OCI-LY1 (cell line): ENCODE data around the gene MMP24OS.

Experiments
- H2AFZ ChIP-seq: fragments of 200-600 bp; sonication (generic), shearing (Covaris generic); 2 replicates; pipeline ENCODE4 v1.6.0; 2014; ENCODE audit warnings: antibody characterized with exemption, mild to moderate bottlenecking, low read length
- H3F3A ChIP-seq: fragments of 200-600 bp; sonication (generic), shearing (Covaris generic); 2 replicates; pipeline ENCODE4 v1.6.0; 2014; ENCODE audit warnings: mild to moderate bottlenecking, antibody characterized with exemption, low read length, moderate library complexity; ENCODE audit not compliant: insufficient read depth
- H3K27ac ChIP-seq: fragments of 200-600 bp; sonication (generic); 2 replicates; pipeline ENCODE4 v1.5.1; 2014; ENCODE audit warnings: low read length, mixed run types, mild to moderate bottlenecking, low read depth; ENCODE audit not compliant: poor library complexity, severe bottlenecking
- H3K27me3 ChIP-seq: fragments of 200-600 bp; sonication (generic); 2 replicates; pipeline ENCODE4 v1.6.0; 2014; ENCODE audit warnings: antibody characterized with exemption, mild to moderate bottlenecking, low read length, moderate library complexity; ENCODE audit not compliant: insufficient read depth
- H3K36me3 ChIP-seq: fragments of 200-600 bp; sonication (generic); 2 replicates; pipeline ENCODE4 v1.6.1; 2014; ENCODE audit warnings: mild to moderate bottlenecking, antibody characterized with exemption, low read length, moderate library complexity, mixed read lengths; ENCODE audit not compliant: insufficient read depth
- H3K4me1 ChIP-seq: fragments of 200-600 bp; sonication (generic); 2 replicates; pipeline ENCODE4 v1.5.1; 2014; ENCODE audit warnings: mild to moderate bottlenecking, low read length, moderate library complexity; ENCODE audit not compliant: insufficient read depth, severe bottlenecking
- H3K4me2 ChIP-seq: fragments of 200-600 bp; sonication (generic), shearing (Covaris generic); 2 replicates; pipeline ENCODE4 v1.6.1; 2014; ENCODE audit warnings: low read length
- H3K4me3 ChIP-seq: fragments of 200-600 bp; sonication (generic); 2 replicates; pipeline ENCODE4 v1.5.1; 2014; ENCODE audit warnings: low read length, low read depth, mild to moderate bottlenecking, mixed read lengths; ENCODE audit not compliant: poor library complexity, severe bottlenecking
- H3K79me2 ChIP-seq: fragments of 200-600 bp; shearing (Covaris generic); 2 replicates; pipeline ENCODE4 v1.6.1; 2016; ENCODE audit warnings: mixed run types, low read length, mixed read lengths; ENCODE audit not compliant: insufficient read depth
- H3K9ac ChIP-seq: fragments of 200-600 bp; sonication (generic), shearing (Covaris generic); 2 replicates; pipeline ENCODE4 v1.6.1; 2014; ENCODE audit warnings: mild to moderate bottlenecking, low read length, mixed read lengths
- H3K9me2 ChIP-seq: fragments of 200-600 bp; sonication (generic), shearing (Covaris generic); 2 replicates; pipeline ENCODE4 v1.6.1; 2014; ENCODE audit warnings: low read depth, mild to moderate bottlenecking, low read length, mixed read lengths
- H3K9me3 ChIP-seq: fragments of 200-600 bp; shearing (Covaris generic); 2 replicates; pipeline ENCODE4 v1.6.1; 2014; ENCODE audit warnings: low read length, mixed read lengths
- H4K20me1 ChIP-seq: fragments of 200-600 bp; sonication (generic), shearing (Covaris generic); 2 replicates; pipeline ENCODE4 v1.6.0; 2016; ENCODE audit warnings: mild to moderate bottlenecking, low read length; ENCODE audit not compliant: insufficient read depth
- CTCF ChIP-seq: fragments of 200-600 bp; sonication (generic), shearing (Covaris generic); IDR thresholded peaks from 2 replicates; pipeline ENCODE4 v1.5.1; 2017; ENCODE audit warnings: mild to moderate bottlenecking, antibody characterized with exemption, low read length, moderate library complexity, mixed read lengths
- EZH2 ChIP-seq: fragments of 200-600 bp; sonication (generic), shearing (Covaris generic); IDR thresholded peaks from 2 replicates; pipeline ENCODE4 v1.8.0; 2017; ENCODE audit warnings: borderline replicate concordance, mixed run types, mild to moderate bottlenecking, antibody characterized with exemption, low read length, moderate library complexity, mixed read lengths

Gene MMP24OS

GRCh38 chr20:35238735-35239134 lies 39.2 kb downstream of the MMP24OS start:
- TF ChIP-seq CTCF, result no peak

GRCh38 chr20:35238170-35238569 lies 39.8 kb downstream of the MMP24OS start:
- H4K20me1 ChIP-seq, result no peaks in the 10 kb centered on the region
- H3K4me2 ChIP-seq, result no peak overlapping the region
- no peaks in the 10 kb centered on the region for H3K9me3 ChIP-seq
- TF ChIP-seq EZH2 (no peak), CTCF (no peak)
- H3K36me3 ChIP-seq, result no peaks in the 10 kb centered on the region
- H3K4me3 ChIP-seq, result no peak overlapping the region
- no peaks in the 10 kb centered on the region for H3F3A ChIP-seq
- no peak overlapping the region for H3K27ac ChIP-seq
- no peaks in the 10 kb centered on the region for H3K9me2 ChIP-seq
- H3K4me1 ChIP-seq, result no peaks in the 10 kb centered on the region
- no peak overlapping the region for H3K9ac ChIP-seq
- 0 out of 2 replicates have a peak, but pooled peaks cover 3% of the 10 kb centered on the region for H3K27me3 ChIP-seq
- H3K79me2 ChIP-seq, result no peaks in the 10 kb centered on the region
- H2AFZ ChIP-seq, result no peak overlapping the region

More at GRCh38 chr20:35238735-35239134, 39.2 kb downstream of the MMP24OS start:
- no peaks in the 10 kb centered on the region for H3K79me2 ChIP-seq
- 0 out of 2 replicates have a peak, but pooled peaks cover 3% of the 10 kb centered on the region for H3K27me3 ChIP-seq
- H3K9me2 ChIP-seq, result no peaks in the 10 kb centered on the region
- no peak overlapping the region for H3K9ac ChIP-seq
- no peak overlapping the region for H3K4me2 ChIP-seq
- no peaks in the 10 kb centered on the region for H3F3A ChIP-seq
- H3K4me1 ChIP-seq, result no peaks in the 10 kb centered on the region
- H3K36me3 ChIP-seq, result no peaks in the 10 kb centered on the region
- no peak overlapping the region for H3K27ac ChIP-seq
- H2AFZ ChIP-seq, result no peak overlapping the region
- H3K9me3 ChIP-seq, result no peaks in the 10 kb centered on the region
- H4K20me1 ChIP-seq, result no peaks in the 10 kb centered on the region
- no peak overlapping the region for H3K4me3 ChIP-seq

GRCh38 chr20:35237486-35237885 lies 40.4 kb downstream of the MMP24OS start:
- no peaks in the 10 kb centered on the region for H3K9me2 ChIP-seq
- H3F3A ChIP-seq, result no peaks in the 10 kb centered on the region
- H3K9ac ChIP-seq, result no peak overlapping the region
- no peak for TF ChIP-seq EZH2
- 0 out of 2 replicates have a peak, but pooled peaks cover 3% of the 10 kb centered on the region for H3K27me3 ChIP-seq
- no peak overlapping the region for H3K27ac ChIP-seq
- no peaks in the 10 kb centered on the region for H3K4me1 ChIP-seq
- H3K4me2 ChIP-seq, result no peak overlapping the region
- H3K4me3 ChIP-seq, result no peak overlapping the region
- no peaks in the 10 kb centered on the region for H3K36me3 ChIP-seq
- no peaks in the 10 kb centered on the region for H3K79me2 ChIP-seq
- no peaks in the 10 kb centered on the region for H4K20me1 ChIP-seq
- H3K9me3 ChIP-seq, result no peaks in the 10 kb centered on the region
- H2AFZ ChIP-seq, result no peak overlapping the region

GRCh38 chr20:35235881-35236280 lies 42.0 kb downstream of the MMP24OS start:
- no peaks in the 10 kb centered on the region for H3K4me1 ChIP-seq
- no peaks in the 10 kb centered on the region for H3K79me2 ChIP-seq
- no peak overlapping the region for H2AFZ ChIP-seq
- H3K36me3 ChIP-seq, result no peaks in the 10 kb centered on the region
- TF ChIP-seq EZH2 (no peak), CTCF (no peak)
- no peak overlapping the region for H3K27ac ChIP-seq
- 0 out of 2 replicates have a peak, but pooled peaks cover 3% of the 10 kb centered on the region for H3K27me3 ChIP-seq
- H3K4me3 ChIP-seq, result no peak overlapping the region
- H3K9ac ChIP-seq, result no peak overlapping the region
- no peaks in the 10 kb centered on the region for H3K9me3 ChIP-seq
- H3F3A ChIP-seq, result no peaks in the 10 kb centered on the region
- no peaks in the 10 kb centered on the region for H4K20me1 ChIP-seq
- no peak overlapping the region for H3K4me2 ChIP-seq
- H3K9me2 ChIP-seq, result no peaks in the 10 kb centered on the region
